Mucosa of rectum (tissue), 2 donors: ENCODE data around the gene TBC1D10A.
A peak's percentile ranks its signal among the peaks of the same experiment; 100 is the strongest.

Experiments
- H3K27ac ChIP-seq, 2 donors: one replicate each; pipeline ENCODE4 v1.7.0; 2013; ENCODE audit warnings: inconsistent platforms in 2 of 2, low read depth in 2 of 2, low read length in 2 of 2
- H3K27me3 ChIP-seq, 2 donors: one replicate each; pipeline ENCODE4 v1.7.0; 2013; ENCODE audit warnings: low read length in 2 of 2; ENCODE audit not compliant: control insufficient read depth in 2 of 2, insufficient read depth in 2 of 2
- H3K36me3 ChIP-seq, 2 donors: one replicate each; pipeline ENCODE4 v1.7.0; 2013; ENCODE audit warnings: low read length in 2 of 2; ENCODE audit not compliant: control insufficient read depth in 2 of 2, insufficient read depth in 2 of 2
- H3K4me1 ChIP-seq, 2 donors: one replicate each; pipeline ENCODE4 v1.7.0; 2013; ENCODE audit warnings: low read length in 2 of 2, mild to moderate bottlenecking in 1 of 2; ENCODE audit not compliant: control insufficient read depth in 2 of 2, insufficient read depth in 2 of 2
- H3K4me3 ChIP-seq, 2 donors: one replicate each; pipeline ENCODE4 v1.7.0; 2013; ENCODE audit warnings: low read length in 2 of 2
- H3K9ac ChIP-seq, 2 donors: one replicate each; pipeline ENCODE4 v1.7.0; 2013; ENCODE audit warnings: low read length in 2 of 2, low read depth in 1 of 2, mild to moderate bottlenecking in 1 of 2
- H3K9me3 ChIP-seq, 2 donors: one replicate each; pipeline ENCODE4 v1.7.0; 2013; ENCODE audit warnings: low read length in 2 of 2; ENCODE audit not compliant: control insufficient read depth in 2 of 2
- donor health status: healthy.
- donor health status: Normal muscosa, but diverticular disease.

TBC1D10A gene

DNA sequence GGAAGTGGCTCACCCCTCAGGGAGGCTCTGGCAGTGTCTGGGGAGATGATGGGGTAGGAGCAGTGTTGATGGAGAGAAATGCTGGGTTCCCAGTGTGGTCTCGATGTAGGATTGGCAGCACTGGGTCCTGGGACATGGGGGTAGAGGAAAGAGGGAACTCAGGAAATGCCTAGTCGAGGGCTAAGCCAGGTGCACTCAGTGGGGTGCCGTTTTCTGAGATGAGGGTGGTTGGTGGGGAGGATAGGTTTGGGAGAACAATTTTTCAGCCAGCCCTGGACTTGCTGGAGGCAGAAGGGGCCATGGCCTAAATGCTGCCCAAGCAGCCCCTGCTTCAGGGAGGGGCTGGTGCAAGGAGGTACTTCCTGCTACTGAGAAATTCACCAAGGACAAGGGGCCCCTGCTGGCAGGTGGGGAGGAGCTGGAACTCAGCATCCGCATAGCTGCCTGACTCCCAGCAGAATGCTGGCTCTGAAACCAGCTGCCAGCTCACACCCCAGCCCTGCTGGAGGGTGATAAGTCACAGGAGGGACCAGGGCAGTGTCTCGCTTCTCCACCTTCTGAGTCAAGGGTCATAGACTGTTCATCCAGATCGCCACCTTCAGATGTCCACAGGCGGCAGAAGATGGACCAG is 36.0 kb upstream of the TBC1D10A start:
- Histone ChIP-seq H3K9ac (no peak overlapping the region), H3K27ac (no peak overlapping the region), H3K4me1 (no peaks in the 10 kb centered on the region)

DNA sequence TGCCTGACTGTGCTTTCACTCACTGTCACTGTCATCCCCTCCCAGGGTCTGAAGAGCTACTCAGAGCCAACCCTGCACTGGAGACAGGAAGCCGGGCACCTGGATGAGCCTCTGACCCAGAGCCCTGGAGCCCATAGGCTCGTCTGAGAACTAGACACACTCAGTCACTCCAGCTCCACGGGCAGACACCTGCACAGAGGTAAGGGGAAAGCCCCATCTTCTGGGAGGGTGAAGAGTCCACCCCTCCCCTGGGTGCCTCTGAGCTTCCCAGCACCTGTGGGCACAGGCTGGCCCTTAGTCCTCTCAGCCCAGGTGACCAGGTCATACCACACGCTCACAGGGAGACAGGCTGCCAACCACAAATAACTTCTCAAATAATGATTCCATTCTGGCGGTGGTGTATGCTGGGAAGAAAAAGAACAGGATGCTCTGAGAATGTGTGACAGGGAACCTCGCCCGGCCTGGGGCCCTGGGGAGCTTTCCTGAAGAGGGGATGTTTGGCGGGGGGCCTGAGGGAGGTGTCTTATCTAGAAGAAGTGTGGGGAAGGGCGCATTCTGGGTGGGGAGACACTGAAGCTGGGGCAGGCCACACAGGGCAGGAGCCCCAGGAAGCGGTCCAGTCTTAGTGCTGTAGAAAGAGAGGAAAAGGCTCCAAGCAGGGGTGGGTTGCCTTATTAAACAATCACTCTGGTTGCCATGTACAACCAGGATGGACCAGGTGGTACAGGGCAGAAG is 35.3 kb upstream of the TBC1D10A start:
- H3K4me3 ChIP-seq, result no peak overlapping the region
- no peaks in the 10 kb centered on the region for H3K36me3 ChIP-seq
- no peak overlapping the region for H3K27ac ChIP-seq
- peaks cover 3% of the 10 kb centered on the region in 2 donors for H3K4me1 ChIP-seq
- no peaks in the 10 kb centered on the region for H3K27me3 ChIP-seq
- H3K9me3 ChIP-seq, result no peaks in the 10 kb centered on the region
- no peak overlapping the region for H3K9ac ChIP-seq

More for the DNA sequence above, 36.0 kb upstream of the TBC1D10A start:
- no peaks in the 10 kb centered on the region for H3K36me3 ChIP-seq
- H3K4me3 ChIP-seq, result no peak overlapping the region
- no peaks in the 10 kb centered on the region for H3K9me3 ChIP-seq
- H3K27me3 ChIP-seq, result no peaks in the 10 kb centered on the region

DNA sequence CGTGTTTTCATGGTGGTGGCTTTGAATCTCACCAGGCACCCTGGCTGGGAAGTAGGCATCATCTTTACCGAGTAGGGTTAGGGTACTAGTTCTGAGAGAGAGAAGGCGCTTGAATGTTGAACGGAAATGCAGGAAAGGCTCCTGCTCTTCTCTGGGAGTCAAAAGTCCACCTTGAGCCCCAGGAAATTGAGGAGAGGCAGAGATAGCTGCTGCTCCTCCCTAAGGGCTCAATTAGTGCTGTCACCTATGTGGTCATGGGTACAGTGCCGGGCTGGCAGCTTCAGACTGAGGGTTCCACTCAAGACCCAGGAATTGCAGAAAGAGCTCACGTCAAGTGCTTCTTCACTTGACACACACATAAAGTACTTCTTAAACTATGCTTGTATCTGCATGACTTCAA is 31.8 kb upstream of the TBC1D10A start:
- no peak overlapping the region for H3K9ac ChIP-seq
- H3K4me3 ChIP-seq, result no peak overlapping the region
- H3K4me1 ChIP-seq, result peaks cover 13 to 16% of the 10 kb centered on the region in 2 donors
- no peak overlapping the region for H3K27ac ChIP-seq
- no peaks in the 10 kb centered on the region for H3K9me3 ChIP-seq
- peaks cover 0 to 6% of the 10 kb centered on the region in 2 donors for H3K36me3 ChIP-seq
- no peaks in the 10 kb centered on the region for H3K27me3 ChIP-seq

DNA sequence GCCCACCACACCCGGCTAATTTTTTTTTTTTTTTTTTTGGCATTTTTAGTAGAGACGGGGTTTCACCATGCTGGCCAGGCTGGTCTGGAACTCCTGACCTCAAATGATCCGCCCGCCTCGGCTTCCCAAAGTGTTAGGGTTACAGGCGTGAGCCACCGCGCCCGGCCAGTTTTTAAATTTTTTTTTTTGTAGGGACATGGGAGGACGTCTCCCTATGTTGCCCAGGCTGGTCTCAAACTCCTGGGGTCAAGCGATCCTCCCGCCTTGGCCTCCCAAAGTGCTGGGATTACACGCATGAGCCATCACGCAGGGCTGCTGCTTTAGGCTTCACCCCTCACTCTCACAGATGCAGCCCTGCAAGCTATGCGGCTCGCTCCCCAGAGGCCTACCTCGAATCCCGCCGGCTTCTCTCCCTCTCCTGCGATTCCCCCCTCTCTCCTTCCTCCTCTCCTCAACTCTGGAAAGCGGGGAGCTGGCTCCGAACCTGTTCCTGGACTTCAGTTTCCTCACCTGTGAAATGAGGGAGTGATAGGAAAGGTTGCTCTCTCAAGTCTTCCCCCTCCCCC is 31.0 kb upstream of the TBC1D10A start:
- Histone ChIP-seq H3K9ac (no peak overlapping the region), H3K4me1 (peaks cover 13 to 16% of the 10 kb centered on the region in 2 donors), H3K27me3 (no peaks in the 10 kb centered on the region), H3K4me3 (no peak overlapping the region), H3K36me3 (peaks cover 4 to 10% of the 10 kb centered on the region in 2 donors), H3K9me3 (no peaks in the 10 kb centered on the region), H3K27ac (no peak overlapping the region)

DNA sequence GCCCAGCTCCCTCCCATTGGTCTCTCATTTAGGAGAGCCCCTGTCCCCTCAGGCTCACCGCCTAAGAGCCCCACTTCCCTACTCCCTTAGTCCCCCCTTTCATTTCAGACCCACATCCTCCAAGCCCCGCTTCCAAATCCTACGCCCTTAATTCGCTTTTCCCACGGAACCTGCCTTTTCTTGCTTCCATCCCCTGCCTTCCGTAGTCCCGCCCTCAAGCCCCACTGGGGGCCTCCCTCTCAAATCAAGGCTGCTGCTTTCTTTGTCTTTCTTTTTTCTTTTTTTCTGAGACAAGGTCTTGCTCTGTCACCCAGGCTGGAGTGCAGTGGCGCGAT is 30.5 kb upstream of the TBC1D10A start:
- Histone ChIP-seq H3K27me3 (no peaks in the 10 kb centered on the region), H3K4me1 (peaks cover 13 to 16% of the 10 kb centered on the region in 2 donors), H3K9me3 (no peaks in the 10 kb centered on the region), H3K27ac (no peak overlapping the region), H3K36me3 (peaks cover 9 to 15% of the 10 kb centered on the region in 2 donors), H3K4me3 (peak overlapping the region; percentile 87 to 95), H3K9ac (peak overlapping the region; percentile 60 to 97)

DNA sequence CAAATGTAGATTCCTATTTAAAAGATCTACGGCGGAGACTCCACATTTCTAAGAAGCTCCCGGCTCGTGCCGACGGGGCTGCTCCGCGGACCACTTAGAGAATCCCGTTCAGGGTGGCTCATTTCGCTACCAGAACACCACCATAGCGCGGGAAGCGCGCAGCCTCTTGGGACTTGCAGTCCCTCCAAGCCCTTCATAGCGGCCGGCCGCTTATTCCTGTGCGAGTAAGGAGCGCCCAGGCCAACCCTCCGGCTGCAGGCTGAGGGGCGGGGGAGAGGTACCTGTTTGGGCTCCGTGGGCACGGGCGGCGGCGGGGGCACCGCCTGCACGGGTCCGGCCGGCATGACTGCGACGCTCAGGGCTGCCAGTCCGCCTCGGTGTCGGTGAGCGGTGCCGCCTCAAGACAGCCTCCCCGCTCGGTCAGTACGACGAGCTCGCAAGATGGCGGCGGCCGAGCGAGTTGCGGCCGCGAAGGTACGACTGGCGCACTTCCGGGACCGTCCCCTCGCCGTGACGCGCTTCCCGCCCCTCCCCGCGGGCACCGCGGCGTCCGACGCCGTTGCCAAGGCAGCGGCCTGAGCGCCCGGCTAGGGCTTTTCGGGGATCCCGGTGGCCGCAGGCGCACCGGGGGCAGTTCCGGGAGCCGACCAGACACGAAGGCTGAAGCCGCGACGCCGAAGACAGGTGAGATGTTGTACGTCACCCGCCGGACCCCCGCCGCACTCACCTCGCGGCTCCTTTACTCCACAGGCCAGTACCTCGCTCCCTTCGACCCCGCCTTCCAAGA is 29.9 kb upstream of the TBC1D10A start, which contains the start of the genes CCDC157 and SF3A1:
Gene CCDC157, plus strand, starts transcription at position 559 of the 787 bp plus-strand sequence. CDS start 8,994 bp downstream, outside the sequence.
Gene SF3A1, minus strand, starts transcription at position 446 of the 787 bp plus-strand sequence. Its CDS starts 102 bp downstream, at position 344.
- Histone ChIP-seq H3K36me3 (peaks cover 15 to 21% of the 10 kb centered on the region in 2 donors), H3K4me1 (peaks cover 13 to 16% of the 10 kb centered on the region in 2 donors), H3K27me3 (no peaks in the 10 kb centered on the region), H3K9me3 (no peaks in the 10 kb centered on the region), H3K27ac (peak within 1 kb of the TSS; percentile 99), H3K4me3 (peak within 1 kb of the TSS; percentile 87 to 95), H3K9ac (peak within 1 kb of the TSS; percentile 91 to 97)

DNA sequence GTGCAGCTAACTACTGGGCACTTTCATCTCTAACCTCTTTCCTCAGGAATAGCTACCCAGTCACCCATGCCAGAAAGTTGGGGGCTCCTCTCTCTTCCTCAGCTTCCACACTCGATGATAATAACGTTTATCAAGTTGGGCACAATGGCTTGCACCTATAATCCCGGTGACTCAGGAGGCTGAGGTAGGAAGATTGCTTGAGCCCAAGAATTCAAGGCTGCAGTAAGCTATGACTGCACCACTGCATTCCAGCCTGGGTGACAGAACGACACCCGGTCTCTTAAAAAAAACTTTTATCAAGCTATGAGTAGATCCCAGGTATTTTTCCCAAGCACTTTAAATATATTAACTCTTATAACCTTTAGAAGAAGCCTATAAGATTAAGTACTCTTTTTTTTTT is 27.9 kb upstream of the TBC1D10A start:
- no peaks in the 10 kb centered on the region for H3K27me3 ChIP-seq
- no peak overlapping the region for H3K4me3 ChIP-seq
- peaks cover 13 to 16% of the 10 kb centered on the region in 2 donors for H3K4me1 ChIP-seq
- H3K27ac ChIP-seq, result no peak overlapping the region
- H3K36me3 ChIP-seq, result peaks cover 23 to 39% of the 10 kb centered on the region in 2 donors
- no peaks in the 10 kb centered on the region for H3K9me3 ChIP-seq
- H3K9ac ChIP-seq, result no peak overlapping the region

DNA sequence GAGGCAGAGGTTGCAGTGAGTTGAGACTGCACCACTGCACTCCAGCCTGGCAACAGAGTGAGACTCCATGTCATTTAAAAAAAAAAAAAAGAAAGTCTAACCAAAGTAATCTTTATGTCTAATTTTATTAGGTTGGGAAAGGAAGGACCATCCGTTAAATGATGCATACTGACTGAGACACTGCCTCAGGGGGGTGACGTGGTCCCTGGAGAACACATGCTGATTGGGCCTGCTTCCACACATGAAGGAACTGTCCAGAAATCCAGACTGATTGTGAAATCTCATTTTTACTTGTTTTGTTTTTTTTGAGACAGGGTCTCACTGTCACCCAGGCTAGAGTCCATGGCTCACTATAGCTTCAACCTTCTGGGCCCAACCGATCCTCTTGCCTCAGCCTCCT is 24.5 kb upstream of the TBC1D10A start:
- peaks cover 9 to 12% of the 10 kb centered on the region in 2 donors for H3K4me1 ChIP-seq
- H3K27ac ChIP-seq, result no peak overlapping the region
- no peaks in the 10 kb centered on the region for H3K27me3 ChIP-seq
- no peaks in the 10 kb centered on the region for H3K9me3 ChIP-seq
- H3K9ac ChIP-seq, result no peak overlapping the region
- no peak overlapping the region for H3K4me3 ChIP-seq
- H3K36me3 ChIP-seq, result peaks cover 37 to 68% of the 10 kb centered on the region in 2 donors

DNA sequence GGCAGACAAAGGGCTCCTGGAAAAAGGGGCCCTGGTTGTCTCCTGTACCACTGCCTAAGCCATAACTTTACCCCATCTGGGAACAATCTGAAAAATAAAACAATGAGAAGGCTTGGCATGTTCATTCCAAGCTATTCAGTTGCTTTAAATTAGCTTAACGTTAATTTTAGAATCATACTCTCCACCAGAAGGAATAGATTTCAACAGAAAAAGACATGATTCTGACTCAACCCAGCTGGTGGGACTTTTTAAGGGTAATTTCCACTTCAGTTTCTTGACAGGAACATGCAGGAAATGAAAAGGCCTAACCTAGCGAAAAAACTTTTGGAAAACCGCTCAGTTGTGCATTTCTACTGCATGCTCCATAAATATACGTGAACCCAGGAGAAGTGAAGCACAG is 22.1 kb upstream of the TBC1D10A start:
- Histone ChIP-seq H3K9me3 (no peaks in the 10 kb centered on the region), H3K4me3 (no peak overlapping the region), H3K9ac (no peak overlapping the region), H3K36me3 (peaks cover 61 to 88% of the 10 kb centered on the region in 2 donors), H3K4me1 (no peaks in the 10 kb centered on the region), H3K27ac (no peak overlapping the region), H3K27me3 (no peaks in the 10 kb centered on the region)
